HL-60 (cell line): ENCODE measurements around the gene PTCRA.

Experiments
- GABPA ChIP-seq: IDR thresholded peaks from 2 replicates; pipeline ENCODE4 v1.6.1; 2012; ENCODE audit warnings: low read depth
- POLR2AphosphoS5 ChIP-seq: IDR thresholded peaks from 2 replicates; pipeline ENCODE4 v1.6.1; 2012; ENCODE audit warnings: low read depth
- REST ChIP-seq: IDR thresholded peaks from 2 replicates; pipeline ENCODE4 v1.6.1; 2012; ENCODE audit warnings: low read depth; ENCODE audit not compliant: insufficient replicate concordance
- SPI1 ChIP-seq: IDR thresholded peaks from 2 replicates; pipeline ENCODE4 v1.6.1; 2012; ENCODE audit warnings: low read depth, mild to moderate bottlenecking, borderline replicate concordance
- TF ChIP-seq, protein P1 (sequence below): IDR thresholded peaks from one replicate; pipeline ENCODE4 v1.5.1; 2011; ENCODE audit warnings: low read length, control low read depth, inconsistent platforms; ENCODE audit not compliant: insufficient read depth

GRCh38 chr6:42963179-42963854 lies 47.5 kb downstream of the PTCRA start:
- no peak for TF ChIP-seq POLR2AphosphoS5
- TF ChIP-seq, protein P1, sequence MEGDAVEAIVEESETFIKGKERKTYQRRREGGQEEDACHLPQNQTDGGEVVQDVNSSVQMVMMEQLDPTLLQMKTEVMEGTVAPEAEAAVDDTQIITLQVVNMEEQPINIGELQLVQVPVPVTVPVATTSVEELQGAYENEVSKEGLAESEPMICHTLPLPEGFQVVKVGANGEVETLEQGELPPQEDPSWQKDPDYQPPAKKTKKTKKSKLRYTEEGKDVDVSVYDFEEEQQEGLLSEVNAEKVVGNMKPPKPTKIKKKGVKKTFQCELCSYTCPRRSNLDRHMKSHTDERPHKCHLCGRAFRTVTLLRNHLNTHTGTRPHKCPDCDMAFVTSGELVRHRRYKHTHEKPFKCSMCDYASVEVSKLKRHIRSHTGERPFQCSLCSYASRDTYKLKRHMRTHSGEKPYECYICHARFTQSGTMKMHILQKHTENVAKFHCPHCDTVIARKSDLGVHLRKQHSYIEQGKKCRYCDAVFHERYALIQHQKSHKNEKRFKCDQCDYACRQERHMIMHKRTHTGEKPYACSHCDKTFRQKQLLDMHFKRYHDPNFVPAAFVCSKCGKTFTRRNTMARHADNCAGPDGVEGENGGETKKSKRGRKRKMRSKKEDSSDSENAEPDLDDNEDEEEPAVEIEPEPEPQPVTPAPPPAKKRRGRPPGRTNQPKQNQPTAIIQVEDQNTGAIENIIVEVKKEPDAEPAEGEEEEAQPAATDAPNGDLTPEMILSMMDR, result no peak
- no peak for TF ChIP-seq GABPA
- TF ChIP-seq REST, result no peak
- no peak for TF ChIP-seq SPI1
